Trophoblast cell (in vitro differentiated cells and primary cell): ENCODE results near the gene TRIM22.
"Not testable (repeated sequence)": the region's sequence is repeated elsewhere in the genome, so short reads cannot be mapped to it uniquely, and the experiment has no call there.

Experiments
- DNase-seq, 2 donors: peaks; one replicate each; pipeline ENCODE4 v3.0.0-alpha.2; 2016
- H2AFZ ChIP-seq: 2 replicates; pipeline ENCODE4 v1.6.1; 2013; ENCODE audit warnings: low read length, moderate library complexity, mild to moderate bottlenecking; ENCODE audit not compliant: insufficient read depth, poor library complexity
- H2AK5ac ChIP-seq: 2 replicates; pipeline ENCODE4 v1.6.1; 2013; ENCODE audit warnings: mild to moderate bottlenecking, low read length
- H2BK120ac ChIP-seq: 2 replicates; pipeline ENCODE4 v1.6.1; 2013; ENCODE audit warnings: low read length, mild to moderate bottlenecking, moderate library complexity; ENCODE audit not compliant: insufficient read depth, poor library complexity
- H2BK12ac ChIP-seq: 2 replicates; pipeline ENCODE4 v1.6.1; 2013; ENCODE audit warnings: mild to moderate bottlenecking, low read length, moderate library complexity
- H2BK5ac ChIP-seq: 2 replicates; pipeline ENCODE4 v1.6.1; 2013; ENCODE audit warnings: low read length, low read depth, moderate library complexity, mild to moderate bottlenecking; ENCODE audit not compliant: poor library complexity
- H3K14ac ChIP-seq: 2 replicates; pipeline ENCODE4 v1.6.1; 2013; ENCODE audit warnings: mild to moderate bottlenecking, low read length
- H3K18ac ChIP-seq: 2 replicates; pipeline ENCODE4 v1.6.1; 2013; ENCODE audit warnings: mild to moderate bottlenecking, low read length
- H3K23ac ChIP-seq: 2 replicates; pipeline ENCODE4 v1.6.1; 2013; ENCODE audit warnings: low read length
- H3K27ac ChIP-seq: 2 replicates; pipeline ENCODE4 v1.5.1; 2013; ENCODE audit warnings: low read depth, mild to moderate bottlenecking, inconsistent platforms, low read length, moderate library complexity
- H3K27me3 ChIP-seq: 2 replicates; pipeline ENCODE4 v1.6.1; 2013; ENCODE audit warnings: inconsistent platforms, mild to moderate bottlenecking, low read length, moderate library complexity; ENCODE audit not compliant: insufficient read depth
- H3K36me3 ChIP-seq, 2 experiments: 1 replicate in 1 of 2; 2 replicates in 1 of 2; pipeline ENCODE4 v1.6.1; 2013; ENCODE audit warnings: low read length in 2 of 2, mild to moderate bottlenecking in 2 of 2, moderate library complexity in 1 of 2; ENCODE audit not compliant: insufficient read depth in 2 of 2, control insufficient read depth in 1 of 2
- H3K4ac ChIP-seq: 2 replicates; pipeline ENCODE4 v1.6.1; 2013; ENCODE audit warnings: low read depth, mild to moderate bottlenecking, low read length, moderate library complexity
- H3K4me1 ChIP-seq, 2 experiments: 1 replicate in 1 of 2; 2 replicates in 1 of 2; pipeline ENCODE4 v1.6.1; 2013; ENCODE audit warnings: low read length in 2 of 2, mild to moderate bottlenecking in 2 of 2, moderate library complexity in 1 of 2; ENCODE audit not compliant: insufficient read depth in 2 of 2, control insufficient read depth in 1 of 2
- H3K4me2 ChIP-seq: 2 replicates; pipeline ENCODE4 v1.6.1; 2013; ENCODE audit warnings: inconsistent platforms, mild to moderate bottlenecking, low read length, moderate library complexity
- H3K4me3 ChIP-seq: 2 replicates; pipeline ENCODE4 v1.5.1; 2013; ENCODE audit warnings: mild to moderate bottlenecking, low read depth, low read length, inconsistent platforms
- H3K79me1 ChIP-seq: one replicate; pipeline ENCODE4 v1.6.1; 2013; ENCODE audit warnings: low read length
- H3K79me2 ChIP-seq: 2 replicates; pipeline ENCODE4 v1.6.1; 2013; ENCODE audit warnings: low read length, mild to moderate bottlenecking; ENCODE audit not compliant: control insufficient read depth, insufficient read depth, poor library complexity
- H3K9ac ChIP-seq: 2 replicates; pipeline ENCODE4 v1.6.1; 2013; ENCODE audit warnings: mild to moderate bottlenecking, low read length
- H3K9me3 ChIP-seq: 2 replicates; pipeline ENCODE4 v1.6.1; 2013; ENCODE audit warnings: low read depth, mild to moderate bottlenecking, control low read depth, inconsistent platforms, low read length; ENCODE audit not compliant: insufficient read depth
- H4K12ac ChIP-seq: 2 replicates; pipeline ENCODE4 v1.6.1; 2013; ENCODE audit warnings: low read depth, mild to moderate bottlenecking, low read length, moderate library complexity
- H4K8ac ChIP-seq: 2 replicates; pipeline ENCODE4 v1.6.1; 2013; ENCODE audit warnings: low read depth, mild to moderate bottlenecking, low read length, moderate library complexity
- H4K91ac ChIP-seq: one replicate; pipeline ENCODE4 v1.6.1; 2013; ENCODE audit warnings: low read depth, mild to moderate bottlenecking, low read length, moderate library complexity
- WGBS: extraction: QIAGEN DNeasy Blood & Tissue Kit; methylation state at CpG from one replicate; pipeline ENCODE4 v1.1.7; 2013; ENCODE audit warnings: missing lambda C conversion rate; ENCODE audit not compliant: insufficient read length, insufficient coverage; ENCODE audit errors: extremely low coverage; 5-methylcytosine and 5-hydroxymethylcytosine counted together

TRIM22 gene

GRCh38 chr11:5655474-5655873, 34.1 kb upstream of the TRIM22 start:
- no peak for DNase-seq
- no peak overlapping the region for H3K9ac ChIP-seq
- H2AFZ ChIP-seq = no peak overlapping the region
- H2BK120ac ChIP-seq = no peak overlapping the region
- no peak overlapping the region for H3K27ac ChIP-seq
- no peak overlapping the region for H4K8ac ChIP-seq
- H2BK5ac ChIP-seq = no peak overlapping the region
- H3K4me2 ChIP-seq = no peak overlapping the region
- H3K4me3 ChIP-seq = no peak overlapping the region
- H3K14ac ChIP-seq = no peak overlapping the region
- H3K4ac ChIP-seq = no peak overlapping the region
- no peak overlapping the region for H2AK5ac ChIP-seq
- H4K12ac ChIP-seq = no peak overlapping the region
- H4K91ac ChIP-seq = no peak overlapping the region
- no peaks in the 10 kb centered on the region for H3K9me3 ChIP-seq
- no CpG with 5 or more reads among the region's 4 CpGs for WGBS
- H3K18ac ChIP-seq = no peak overlapping the region
- H3K23ac ChIP-seq = no peak overlapping the region
- no peak overlapping the region for H2BK12ac ChIP-seq
- peaks cover 0 to 2% of the 10 kb centered on the region in 2 experiments for H3K36me3 ChIP-seq
- no peaks in the 10 kb centered on the region for H3K79me2 ChIP-seq
- H3K79me1 ChIP-seq = no peaks in the 10 kb centered on the region
- no peaks in the 10 kb centered on the region for H3K27me3 ChIP-seq
- no peaks in the 10 kb centered on the region for H3K4me1 ChIP-seq

GRCh38 chr11:5656956-5657355, 32.6 kb upstream of the TRIM22 start:
- H3K4me1 ChIP-seq, H3K9me3 ChIP-seq, H3K18ac ChIP-seq, H3K4me2 ChIP-seq, H3K9ac ChIP-seq, H4K91ac ChIP-seq, H2AK5ac ChIP-seq, H2AFZ ChIP-seq, H4K12ac ChIP-seq, H3K27me3 ChIP-seq, H4K8ac ChIP-seq, H3K4me3 ChIP-seq, H3K79me1 ChIP-seq, H3K23ac ChIP-seq, H2BK120ac ChIP-seq, H3K4ac ChIP-seq, H2BK5ac ChIP-seq, H3K79me2 ChIP-seq, DNase-seq, H2BK12ac ChIP-seq, H3K14ac ChIP-seq, H3K36me3 ChIP-seq, H3K27ac ChIP-seq: not testable (repeated sequence)
- no CpG with 5 or more reads among the region's 2 CpGs for WGBS

GRCh38 chr11:5658318-5658717, 31.3 kb upstream of the TRIM22 start:
- no peak overlapping the region for H3K27ac ChIP-seq
- H4K12ac ChIP-seq = no peak overlapping the region
- no peak for DNase-seq
- no peaks in the 10 kb centered on the region for H3K9me3 ChIP-seq
- no peak overlapping the region for H2BK5ac ChIP-seq
- H3K4ac ChIP-seq = no peak overlapping the region
- H3K79me1 ChIP-seq = no peaks in the 10 kb centered on the region
- H3K4me3 ChIP-seq = no peak overlapping the region
- H3K9ac ChIP-seq = no peak overlapping the region
- H2AFZ ChIP-seq = no peak overlapping the region
- H3K23ac ChIP-seq = no peak overlapping the region
- H3K27me3 ChIP-seq = no peaks in the 10 kb centered on the region
- no peak overlapping the region for H2BK12ac ChIP-seq
- no peak overlapping the region for H4K8ac ChIP-seq
- no peaks in the 10 kb centered on the region for H3K4me1 ChIP-seq
- H2BK120ac ChIP-seq = no peak overlapping the region
- H3K18ac ChIP-seq = no peak overlapping the region
- no peak overlapping the region for H3K4me2 ChIP-seq
- H3K79me2 ChIP-seq = no peaks in the 10 kb centered on the region
- H4K91ac ChIP-seq = no peak overlapping the region
- WGBS = no CpG with 5 or more reads among the region's 5 CpGs
- H2AK5ac ChIP-seq = no peak overlapping the region
- peaks cover 3 to 5% of the 10 kb centered on the region in 2 experiments for H3K36me3 ChIP-seq
- H3K14ac ChIP-seq = no peak overlapping the region

GRCh38 chr11:5663511-5663910, 26.1 kb upstream of the TRIM22 start:
- no peak overlapping the region for H3K4me3 ChIP-seq
- H3K23ac ChIP-seq = no peak overlapping the region
- no peak overlapping the region for H2AK5ac ChIP-seq
- no peak overlapping the region for H2BK12ac ChIP-seq
- no peak for DNase-seq
- H2AFZ ChIP-seq = no peak overlapping the region
- H4K12ac ChIP-seq = no peak overlapping the region
- WGBS = no CpG with 5 or more reads among the region's 2 CpGs
- no peaks in the 10 kb centered on the region for H3K27me3 ChIP-seq
- H3K27ac ChIP-seq = no peak overlapping the region
- no peak overlapping the region for H3K9ac ChIP-seq
- no peak overlapping the region for H3K4me2 ChIP-seq
- no peak overlapping the region for H4K91ac ChIP-seq
- H3K4ac ChIP-seq = no peak overlapping the region
- H2BK120ac ChIP-seq = no peak overlapping the region
- H2BK5ac ChIP-seq = no peak overlapping the region
- H4K8ac ChIP-seq = no peak overlapping the region
- no peak overlapping the region for H3K18ac ChIP-seq
- H3K14ac ChIP-seq = no peak overlapping the region
- H3K36me3 ChIP-seq = peaks cover 6 to 13% of the 10 kb centered on the region in 2 experiments
- H3K79me1 ChIP-seq = no peaks in the 10 kb centered on the region
- no peaks in the 10 kb centered on the region for H3K79me2 ChIP-seq
- H3K9me3 ChIP-seq = no peaks in the 10 kb centered on the region
- H3K4me1 ChIP-seq = no peaks in the 10 kb centered on the region
